HepG2 (cell line): ENCODE results near the gene SMIM38. TPM values are rescaled to one million over a fixed set of nuclear protein-coding genes. Genes with fewer than 3 reads are reported as not detected.

ENCODE experiments used
- ATAC-seq: fragments of 200-7000 bp; cut with Tn5 transposase; 3 replicates; pipeline ENCODE4 v1.9.1; 2020; ENCODE audit warnings: mild to moderate bottlenecking, moderate library complexity
- BruUV-seq: library from RNA; stranded (reverse); fragments of 400-500 nt; replicated peaks from 2 replicates; lab custom pipeline; 2021; lab: Mats Ljungman, UMichigan
- CTCF ChIA-PET: fragments of 300-600 bp; formaldehyde crosslinking; extraction: SDS; loops from one replicate; lab custom pipeline; 2021; ENCODE audit warnings: low total read pairs, inconsistent platforms, low intra/inter-chr PET ratio; lab: Yijun Ruan, JAX
- POLR2A ChIA-PET: fragments of 350-600 bp; sonication (Branson Sonifier 250); formaldehyde crosslinking; loops from one replicate; lab custom pipeline; 2020; ENCODE audit warnings: antibody characterized with exemption, inconsistent platforms; lab: Yijun Ruan, JAX
- DNase-seq: peaks from one replicate; pipeline ENCODE4 v3.0.0-alpha.2; 2015; ENCODE audit warnings: low spot score
- FAIRE-seq: peaks from 3 replicates; lab custom pipeline; 2011; peaks lifted over from hg19 to GRCh38; lab: Jason Lieb, UNC
- H2AFZ ChIP-seq: one replicate; pipeline ENCODE4 v1.6.1; 2011; ENCODE audit warnings: low read length, inconsistent platforms
- H3K27ac ChIP-seq: fragments of 300-600 bp; 3 replicates; pipeline ENCODE4 v1.8.0; 2011; ENCODE audit warnings: mixed run types, mild to moderate bottlenecking, mixed read lengths, low read length, inconsistent platforms; ENCODE audit not compliant: insufficient read depth; ENCODE audit errors: extremely low read length
- H3K27me3 ChIP-seq, 2 experiments: fragments of 200-600 bp in 1 of 2; 2 replicates in 1 of 2; 3 replicates in 1 of 2; pipeline versions ENCODE4 v1.6.0 to v1.8.0; 2011; ENCODE audit warnings: low read length in 2 of 2, mild to moderate bottlenecking in 2 of 2, moderate library complexity in 2 of 2, inconsistent platforms in 1 of 2; ENCODE audit not compliant: insufficient read depth in 2 of 2, control insufficient read depth in 1 of 2
- H3K36me3 ChIP-seq, 2 experiments: fragments of 200-600 bp in 1 of 2; replicated peaks in 1 of 2; 2 replicates in 1 of 2; 3 replicates in 1 of 2; pipeline versions ENCODE4 v1.5.1 to v1.8.0; 2011; ENCODE audit warnings: low read length in 2 of 2, inconsistent platforms in 1 of 2; ENCODE audit not compliant: insufficient read depth in 2 of 2, control insufficient read depth in 1 of 2
- H3K4me1 ChIP-seq: 2 replicates; pipeline ENCODE4 v1.5.1; 2012; ENCODE audit warnings: low read length, inconsistent platforms; ENCODE audit not compliant: insufficient read depth
- H3K4me2 ChIP-seq: 2 replicates; pipeline ENCODE4 v1.6.0; 2011; ENCODE audit warnings: low read depth, low read length, inconsistent platforms
- H3K4me3 ChIP-seq, 3 experiments: fragments of 200-600 bp in 1 of 3; sonication (generic), shearing (Covaris generic) in 1 of 3; replicated peaks in 1 of 3; 2 replicates each; pipeline ENCODE4 v1.5.1; 2011 to 2016; ENCODE audit warnings: low read length in 3 of 3, inconsistent platforms in 2 of 3, low read depth in 2 of 3, mild to moderate bottlenecking in 2 of 3, control low read depth in 1 of 3, mixed read lengths in 1 of 3; ENCODE audit not compliant: insufficient read depth in 1 of 3
- H3K79me2 ChIP-seq: one replicate; pipeline ENCODE4 v1.6.1; 2011; ENCODE audit warnings: low read length, inconsistent platforms; ENCODE audit not compliant: insufficient read depth
- H3K9ac ChIP-seq: 2 replicates; pipeline ENCODE4 v1.6.0; 2011; ENCODE audit warnings: mild to moderate bottlenecking, low read depth, low read length, inconsistent platforms; ENCODE audit not compliant: insufficient read depth
- H3K9me3 ChIP-seq: 2 replicates; pipeline ENCODE4 v1.5.1; 2012; ENCODE audit warnings: mild to moderate bottlenecking, low read length
- H4K20me1 ChIP-seq: 2 replicates; pipeline ENCODE4 v1.6.0; 2011; ENCODE audit warnings: inconsistent platforms, mild to moderate bottlenecking, low read length, moderate library complexity; ENCODE audit not compliant: insufficient read depth
- CBX5 ChIP-seq: sonication (generic); formaldehyde crosslinking; IDR thresholded peaks from 2 replicates; pipeline ENCODE4 v1.4.0; 2020; ENCODE audit warnings: missing genetic modification reagents, borderline replicate concordance
- IRF9 ChIP-seq: sonication (generic); formaldehyde crosslinking; IDR thresholded peaks from 2 replicates; pipeline ENCODE4 v1.8.0; 2022; ENCODE audit warnings: missing genetic modification reagents, mild to moderate bottlenecking, borderline replicate concordance
- NFRKB ChIP-seq: fragments of 450-650 bp; IDR thresholded peaks from 2 replicates; pipeline ENCODE4 v1.6.1; 2017
- PRDM15 ChIP-seq: sonication (generic); formaldehyde crosslinking; IDR thresholded peaks from 2 replicates; pipeline ENCODE4 v1.4.0; 2020; ENCODE audit warnings: missing genetic modification reagents
- TOPORS ChIP-seq: sonication (generic); formaldehyde crosslinking; IDR thresholded peaks from 2 replicates; pipeline ENCODE4 v1.8.0; 2023; ENCODE audit warnings: mild to moderate bottlenecking, missing genetic modification reagents
- ZKSCAN8 ChIP-seq: IDR thresholded peaks from 2 replicates; pipeline ENCODE4 v1.6.1; 2016; ENCODE audit warnings: borderline replicate concordance, missing genetic modification reagents, missing compliant biosample characterization
- ZNF12 ChIP-seq: sonication (generic); formaldehyde crosslinking; IDR thresholded peaks from 2 replicates; pipeline ENCODE4 v1.5.0; 2020; ENCODE audit warnings: missing genetic modification reagents
- ZNF687 ChIP-seq: sonication (generic); formaldehyde crosslinking; IDR thresholded peaks from 2 replicates; pipeline ENCODE4 v1.5.1; 2020; ENCODE audit warnings: mild to moderate bottlenecking, missing genetic modification reagents, moderate library complexity
- WGBS: methylation state at CpG from one replicate; pipeline ENCODE4 v1.1.6; 2017; ENCODE audit warnings: low lambda C conversion rate; 5-methylcytosine and 5-hydroxymethylcytosine counted together
- in situ Hi-C: cut with HindIII; loops from 2 replicates; pipeline ENCODE4 v1.10.0; 2017; ENCODE audit warnings: low pct_unique_long_range_greater_than_20kb; ENCODE audit not compliant: extremely low pct_ligation_motif_present
- intact Hi-C: fragments of 100-400 bp; cut with micrococcal nuclease; formaldehyde crosslinking; loops from one replicate; pipeline ENCODE4 v1.10.0; 2022; ENCODE audit not compliant: unreplicated experiment
- polyA plus RNA-seq, 8 experiments: library from polyadenylated mRNA; depleted of rRNA in 3 of 8; stranded (reverse) in 7 of 8; unstranded in 1 of 8; fragments of >200 nt; fragmentation: Illumina TruSeq in 4 of 8; extraction: Trizol in 4 of 8; gene quantifications; 2 replicates each; pipeline versions ENCODE4 v1.2.1 to v1.2.3, GENCODE V29; 2011 to 2016; ENCODE audit warnings: low read depth in 4 of 8, missing spikeins in 1 of 8, mixed read lengths in 1 of 8; ENCODE audit not compliant: insufficient read depth in 1 of 8
- total RNA-seq, 5 experiments: library from RNA; depleted of rRNA; stranded (reverse); fragments of >200 nt; fragmentation: Illumina TruSeq; extraction: Trizol; gene quantifications; 2 replicates each; pipeline ENCODE4 v1.2.3, GENCODE V29; 2016; ENCODE audit warnings: low read depth in 1 of 5

The SMIM38 gene
- total and polyA plus RNA-seq, 2 of the 13 experiments (the other 11 are each of a cell fraction or from before 2014, with no cell fraction given): 0.30 to 0.40 TPM

GRCh38 chr11:69115586-69116560 lies 39.9 kb upstream of the SMIM38 start:
- ChIA-PET POLR2A (no interaction called here), CTCF (no interaction called here)
- no peak overlapping the region for H3K4me3 ChIP-seq
- H3K4me1 ChIP-seq: 0 out of 2 replicates have a peak, but pooled peaks cover 8% of the 10 kb centered on the region
- H3K27me3 ChIP-seq: peaks cover 4 to 50% of the 10 kb centered on the region in 2 experiments; a peak in 4 of 5 replicates
- H3K79me2 ChIP-seq: no peaks in the 10 kb centered on the region
- ATAC-seq (no peak; the same call in 1 of the 3 replicates), FAIRE-seq (no peak), DNase-seq (no peak)
- H3K27ac ChIP-seq: no peak overlapping the region
- H3K36me3 ChIP-seq: no peaks in the 10 kb centered on the region
- no peak overlapping the region for H2AFZ ChIP-seq
- in situ Hi-C loops (loop anchor here (5.0 kb wide), 1 partner anchor 96 kb away; no protein-coding TSS in a partner anchor), intact Hi-C loops (no loop called here)
- H3K9ac ChIP-seq: no peak overlapping the region
- no TSS peak for BruUV-seq
- WGBS: 40% methylated on average over 9 of the region's 41 CpGs
- no peak for TF ChIP-seq ZNF12 (CRISPR knock-in tag)
- 0 out of 2 replicates have a peak, but pooled peaks have one; percentile 20 for TF ChIP-seq ZNF687 (CRISPR knock-in tag)
- no peak for TF ChIP-seq NFRKB
- TF ChIP-seq CBX5: no peak
- no peak for TF ChIP-seq ZKSCAN8 (CRISPR knock-in tag)
- no peak for TF ChIP-seq IRF9 (CRISPR knock-in tag)
- TF ChIP-seq TOPORS: no peak
- no peak for TF ChIP-seq PRDM15 (CRISPR knock-in tag)
- H3K9me3 ChIP-seq: no peaks in the 10 kb centered on the region
- peak overlapping the region; percentile 3; the same call in 1 of the 2 replicates for H3K4me2 ChIP-seq
- no peaks in the 10 kb centered on the region for H4K20me1 ChIP-seq
